Hepatocyte (in vitro differentiated cells): ENCODE measurements around the gene TRIM8. TPM values are rescaled to one million over a fixed set of nuclear protein-coding genes. Genes with fewer than 3 reads are reported as not detected.

Source experiments
- DNase-seq: peaks from one replicate; pipeline ENCODE4 v3.0.0-alpha.2; 2016; ENCODE audit warnings: low spot score
- H2AFZ ChIP-seq: fragments of 200-600 bp; sonication (generic); 2 replicates; pipeline ENCODE4 v1.6.0; 2016; ENCODE audit warnings: antibody characterized with exemption, mild to moderate bottlenecking
- H3K27ac ChIP-seq: fragments of 200-600 bp; sonication (generic); 2 replicates; pipeline ENCODE4 v1.5.1; 2016; ENCODE audit warnings: mild to moderate bottlenecking
- H3K27me3 ChIP-seq: fragments of 200-600 bp; sonication (generic); 2 replicates; pipeline ENCODE4 v1.6.1; 2016
- H3K36me3 ChIP-seq: fragments of 200-600 bp; sonication (generic); replicated peaks from 2 replicates; pipeline ENCODE4 v1.5.1; 2016; ENCODE audit warnings: low read depth; ENCODE audit not compliant: insufficient read depth
- H3K4me1 ChIP-seq: fragments of 200-600 bp; sonication (generic); 2 replicates; pipeline ENCODE4 v1.5.1; 2016; ENCODE audit warnings: mild to moderate bottlenecking, moderate library complexity; ENCODE audit not compliant: insufficient read depth
- H3K4me2 ChIP-seq: fragments of 200-600 bp; sonication (generic); 2 replicates; pipeline ENCODE4 v1.6.0; 2016
- H3K4me3 ChIP-seq: fragments of 200-600 bp; sonication (generic); 2 replicates; pipeline ENCODE4 v1.5.1; 2016; ENCODE audit warnings: mild to moderate bottlenecking
- H3K79me2 ChIP-seq: fragments of 200-600 bp; sonication (generic); 2 replicates; pipeline ENCODE4 v1.6.0; 2017; ENCODE audit warnings: mild to moderate bottlenecking
- H3K9me2 ChIP-seq: fragments of 200-600 bp; sonication (generic); replicated peaks from 2 replicates; pipeline ENCODE4 v1.6.0; 2017; ENCODE audit warnings: mild to moderate bottlenecking; ENCODE audit not compliant: insufficient read depth
- H3K9me3 ChIP-seq: fragments of 200-600 bp; sonication (generic); 2 replicates; pipeline ENCODE4 v1.5.1; 2016; ENCODE audit warnings: low read depth, mild to moderate bottlenecking
- H4K20me1 ChIP-seq: fragments of 200-600 bp; sonication (generic); 2 replicates; pipeline ENCODE4 v1.6.0; 2016; ENCODE audit warnings: mild to moderate bottlenecking; ENCODE audit not compliant: insufficient read depth, poor library complexity, severe bottlenecking
- CTCF ChIP-seq: fragments of 200-600 bp; sonication (generic); IDR thresholded peaks from 2 replicates; pipeline ENCODE4 v1.5.1; 2016; ENCODE audit warnings: antibody characterized with exemption, mild to moderate bottlenecking; ENCODE audit not compliant: poor library complexity
- EZH2 ChIP-seq: fragments of 200-600 bp; sonication (generic); IDR thresholded peaks from 2 replicates; pipeline ENCODE4 v1.6.1; 2016; ENCODE audit warnings: antibody characterized with exemption, mild to moderate bottlenecking, borderline replicate concordance
- EZH2phosphoT487 ChIP-seq: fragments of 200-600 bp; sonication (generic); IDR thresholded peaks from one replicate; pipeline ENCODE4 v1.6.1; 2018; ENCODE audit warnings: antibody characterized with exemption, mild to moderate bottlenecking, low read depth, moderate library complexity; ENCODE audit not compliant: unreplicated experiment, severe bottlenecking
- WGBS: methylation state at CpG from one replicate; pipeline ENCODE4 v1.1.6; 2016; ENCODE audit warnings: low lambda C conversion rate; ENCODE audit errors: missing lambda C conversion rate; 5-methylcytosine and 5-hydroxymethylcytosine counted together
- polyA plus RNA-seq: library from polyadenylated mRNA; unstranded; fragments of >200 nt; fragmentation: Nextera tagmentation; extraction: Ambion mirVana; gene quantifications from 2 replicates; pipeline ENCODE4 v1.2.1, GENCODE V29; 2016
- total RNA-seq: library from RNA; depleted of rRNA; stranded (reverse); fragments of >200 nt; gene quantifications from 2 replicates; pipeline ENCODE4 v1.2.3, GENCODE V29; 2014

The TRIM8 gene
- total and polyA plus RNA-seq, 2 experiments from 2014 or later, result 53.3 to 61.2 TPM

- H4K20me1 ChIP-seq, result peaks cover 48% of the 10 kb centered on the region
- DNase-seq, result no peak
- no peak overlapping the region for H3K4me3 ChIP-seq
- H3K4me1 ChIP-seq, result peaks cover 4% of the 10 kb centered on the region
- H3K36me3 ChIP-seq, result no peaks in the 10 kb centered on the region
- WGBS, result 98% methylated on average over 12 of the region's 12 CpGs
- H3K27ac ChIP-seq, result no peak overlapping the region
- no peaks in the 10 kb centered on the region for H3K9me2 ChIP-seq
- no peaks in the 10 kb centered on the region for H3K27me3 ChIP-seq
- no peaks in the 10 kb centered on the region for H3K9me3 ChIP-seq
- peaks cover 48% of the 10 kb centered on the region for H3K79me2 ChIP-seq
- H3K4me2 ChIP-seq, result no peak overlapping the region
- TF ChIP-seq EZH2phosphoT487 (no peak), CTCF (no peak), EZH2 (no peak)
- no peak overlapping the region for H2AFZ ChIP-seq
Measured at GRCh38 chr10:102654969-102655368, 10.7 kb downstream of the TRIM8 start.

GRCh38 chr10:102656026-102656425 is 11.7 kb downstream of the TRIM8 start:
- H3K4me1 ChIP-seq, result peaks cover 5% of the 10 kb centered on the region
- H3K9me3 ChIP-seq, result no peaks in the 10 kb centered on the region
- no peak overlapping the region for H2AFZ ChIP-seq
- H3K4me2 ChIP-seq, result no peak overlapping the region
- H3K4me3 ChIP-seq, result no peak overlapping the region
- H3K9me2 ChIP-seq, result no peaks in the 10 kb centered on the region
- WGBS, result 93% methylated on average over 12 of the region's 12 CpGs
- peaks cover 38% of the 10 kb centered on the region for H4K20me1 ChIP-seq
- TF ChIP-seq CTCF, result no peak
- H3K27ac ChIP-seq, result no peak overlapping the region
- no peak for DNase-seq
- H3K36me3 ChIP-seq, result no peaks in the 10 kb centered on the region
- H3K79me2 ChIP-seq, result peaks cover 37% of the 10 kb centered on the region
- H3K27me3 ChIP-seq, result no peaks in the 10 kb centered on the region

- Histone ChIP-seq H3K27me3 (no peaks in the 10 kb centered on the region), H2AFZ (no peak overlapping the region), H3K9me3 (no peaks in the 10 kb centered on the region), H3K4me2 (no peak overlapping the region), H3K36me3 (no peaks in the 10 kb centered on the region), H3K4me1 (peaks cover 10% of the 10 kb centered on the region), H3K79me2 (peaks cover 28% of the 10 kb centered on the region), H3K9me2 (no peaks in the 10 kb centered on the region), H4K20me1 (peaks cover 29% of the 10 kb centered on the region), H3K27ac (no peak overlapping the region), H3K4me3 (no peak overlapping the region)
- WGBS, result 98% methylated on average over 35 of the region's 42 CpGs
- TF ChIP-seq EZH2 (no peak), CTCF (no peak), EZH2phosphoT487 (no peak)
- DNase-seq, result no peak
Measured at GRCh38 chr10:102656791-102657371, 12.6 kb downstream of the TRIM8 start.

- Histone ChIP-seq H2AFZ (no peak overlapping the region), H3K9me3 (no peaks in the 10 kb centered on the region), H3K4me1 (peaks cover 10% of the 10 kb centered on the region), H3K79me2 (peaks cover 23% of the 10 kb centered on the region), H3K27ac (no peak overlapping the region), H4K20me1 (peaks cover 24% of the 10 kb centered on the region), H3K9me2 (no peaks in the 10 kb centered on the region), H3K4me3 (no peak overlapping the region), H3K27me3 (no peaks in the 10 kb centered on the region), H3K36me3 (no peaks in the 10 kb centered on the region), H3K4me2 (no peak overlapping the region)
- TF ChIP-seq EZH2 (no peak), EZH2phosphoT487 (no peak), CTCF (no peak)
- DNase-seq, result no peak
- WGBS, result 93% methylated on average over 11 of the region's 11 CpGs
Measured at GRCh38 chr10:102657451-102657850, 13.2 kb downstream of the TRIM8 start.
